HEK293 (cell line): ENCODE results near the gene TLCD3B.
A peak's percentile ranks its signal among the peaks of the same experiment; 100 is the strongest.
"Not testable (repeated sequence)": the region's sequence is repeated elsewhere in the genome, so short reads cannot be mapped to it uniquely, and the experiment has no call there.

ENCODE experiments used
- CTCF ChIA-PET: fragments of 350-600 bp; formaldehyde crosslinking; extraction: SDS; loops from one replicate; lab custom pipeline; 2021; ENCODE audit warnings: antibody characterized with exemption; lab: Yijun Ruan, JAX
- POLR2A ChIA-PET: fragments of 300-600 bp; formaldehyde crosslinking; extraction: SDS; loops from one replicate; lab custom pipeline; 2020; ENCODE audit warnings: antibody characterized with exemption, inconsistent platforms; lab: Yijun Ruan, JAX
- H3K27ac ChIP-seq: fragments of 200-500 bp; sonication (Bioruptor generic); 2 replicates; pipeline ENCODE4 v1.5.1; 2014; ENCODE audit warnings: low read depth, low read length, control low read depth, inconsistent platforms; ENCODE audit errors: extremely low read depth
- H3K36me3 ChIP-seq, 2 experiments: fragments of 200-500 bp in 1 of 2; sonication (Bioruptor generic) in 1 of 2; 1 replicate in 1 of 2; 2 replicates in 1 of 2; pipeline ENCODE4 v1.5.1; 2014 to 2017; ENCODE audit warnings: inconsistent platforms in 2 of 2, low read length in 2 of 2; ENCODE audit not compliant: control insufficient read depth in 2 of 2, insufficient read depth in 1 of 2
- H3K4me1 ChIP-seq: fragments of 200-500 bp; sonication (Bioruptor generic); 2 replicates; pipeline ENCODE4 v1.5.1; 2014; ENCODE audit warnings: mild to moderate bottlenecking, low read length, inconsistent platforms; ENCODE audit not compliant: control insufficient read depth, insufficient read depth
- H3K4me3 ChIP-seq: 2 replicates; pipeline ENCODE4 v1.5.1; 2011; ENCODE audit warnings: low read depth, mild to moderate bottlenecking, control low read depth, low read length, moderate library complexity
- H3K9me3 ChIP-seq: fragments of 200-500 bp; sonication (Bioruptor generic); 2 replicates; pipeline ENCODE4 v1.5.1; 2014; ENCODE audit warnings: low read depth, low read length, inconsistent platforms; ENCODE audit not compliant: control insufficient read depth, insufficient read depth
- BCL6B ChIP-seq: fragments of 450-650 bp; formaldehyde crosslinking; IDR thresholded peaks from 2 replicates; pipeline ENCODE4 v1.5.1; 2017; ENCODE audit warnings: missing biosample characterization, missing genetic modification characterization
- EGR2 ChIP-seq: fragments of 450-650 bp; formaldehyde crosslinking; IDR thresholded peaks from 2 replicates; pipeline ENCODE4 v1.5.1; 2016; ENCODE audit warnings: low read depth, missing biosample characterization, missing genetic modification characterization
- GLI4 ChIP-seq: fragments of 450-650 bp; formaldehyde crosslinking; IDR thresholded peaks from 2 replicates; pipeline ENCODE4 v1.5.1; 2016; ENCODE audit warnings: missing biosample characterization, missing genetic modification characterization
- IKZF3 ChIP-seq: fragments of 450-650 bp; IDR thresholded peaks from 2 replicates; pipeline ENCODE4 v1.5.0; 2018; ENCODE audit warnings: missing biosample characterization, mild to moderate bottlenecking, missing genetic modification characterization, moderate library complexity
- KLF1 ChIP-seq: fragments of 450-650 bp; formaldehyde crosslinking; IDR thresholded peaks from 2 replicates; pipeline ENCODE4 v1.5.1; 2016; ENCODE audit warnings: missing biosample characterization, missing genetic modification characterization
- KLF7 ChIP-seq: fragments of 450-650 bp; formaldehyde crosslinking; IDR thresholded peaks from 2 replicates; pipeline ENCODE4 v1.5.1; 2016; ENCODE audit warnings: missing biosample characterization, missing genetic modification characterization, borderline replicate concordance
- KLF9 ChIP-seq: fragments of 450-650 bp; formaldehyde crosslinking; IDR thresholded peaks from 2 replicates; pipeline ENCODE4 v1.5.1; 2016; ENCODE audit warnings: missing biosample characterization, missing genetic modification characterization, low read depth
- SCRT1 ChIP-seq: fragments of 450-650 bp; formaldehyde crosslinking; IDR thresholded peaks from 2 replicates; pipeline ENCODE4 v1.5.1; 2016; ENCODE audit warnings: missing biosample characterization, missing genetic modification characterization, borderline replicate concordance
- TRIM28 ChIP-seq: IDR thresholded peaks from 2 replicates; pipeline ENCODE4 v1.6.1; 2011; ENCODE audit warnings: low read length, control low read depth, borderline replicate concordance
- ZBTB48 ChIP-seq: fragments of 450-650 bp; formaldehyde crosslinking; IDR thresholded peaks from 2 replicates; pipeline ENCODE4 v1.5.1; 2016; ENCODE audit warnings: missing biosample characterization, missing genetic modification characterization
- ZBTB7A ChIP-seq: fragments of 450-650 bp; formaldehyde crosslinking; IDR thresholded peaks from 2 replicates; pipeline ENCODE4 v1.5.1; 2016; ENCODE audit warnings: low read depth, missing biosample characterization, missing genetic modification characterization
- ZFHX2 ChIP-seq: fragments of 450-650 bp; formaldehyde crosslinking; conservative IDR thresholded peaks from 2 replicates; pipeline ENCODE4 v1.5.1; 2016; ENCODE audit warnings: missing biosample characterization, missing genetic modification characterization
- ZNF133 ChIP-seq: fragments of 450-650 bp; formaldehyde crosslinking; IDR thresholded peaks from 2 replicates; pipeline ENCODE4 v1.5.1; 2016; ENCODE audit warnings: missing biosample characterization, missing genetic modification characterization
- ZNF366 ChIP-seq: fragments of 450-650 bp; formaldehyde crosslinking; conservative IDR thresholded peaks from 2 replicates; pipeline ENCODE4 v1.5.1; 2016; ENCODE audit warnings: missing biosample characterization, missing genetic modification characterization
- TF ChIP-seq, protein P1 (sequence below): fragments of 450-650 bp; formaldehyde crosslinking; IDR thresholded peaks from 2 replicates; pipeline ENCODE4 v1.5.1; 2016; ENCODE audit warnings: missing biosample characterization, missing genetic modification characterization
- TF ChIP-seq, protein P2 (sequence below): fragments of 450-650 bp; formaldehyde crosslinking; IDR thresholded peaks from 2 replicates; pipeline ENCODE4 v1.5.1; 2016; ENCODE audit warnings: missing biosample characterization, missing genetic modification characterization
- TF ChIP-seq, protein P3 (sequence below): fragments of 450-650 bp; formaldehyde crosslinking; IDR thresholded peaks from 2 replicates; pipeline ENCODE4 v1.5.1; 2016; ENCODE audit warnings: missing biosample characterization, missing genetic modification characterization

TLCD3B gene

GRCh38 chr16:30015450-30015849 is 15.6 kb downstream of the TLCD3B start:
- H3K4me3 ChIP-seq, H3K27ac ChIP-seq: not testable (repeated sequence)
- POLR2A ChIA-PET = interaction anchor here (0.9 kb wide), 1 partner anchor 13 kb away, joined by 3 read pairs; no protein-coding TSS in a partner anchor
- peak; percentile 97 for TF ChIP-seq ZNF366 (tag by site-specific recombination)
- TF ChIP-seq, all 188 proteins: peak for 1; not testable (repeated sequence) for 187
- CTCF ChIA-PET = interaction anchor here (1.2 kb wide), 1 partner anchor 167 kb away, joined by 6 read pairs; no protein-coding TSS in a partner anchor
- H3K9me3 ChIP-seq, H3K4me1 ChIP-seq, H3K36me3 ChIP-seq: not testable (repeated sequence)

DNA sequence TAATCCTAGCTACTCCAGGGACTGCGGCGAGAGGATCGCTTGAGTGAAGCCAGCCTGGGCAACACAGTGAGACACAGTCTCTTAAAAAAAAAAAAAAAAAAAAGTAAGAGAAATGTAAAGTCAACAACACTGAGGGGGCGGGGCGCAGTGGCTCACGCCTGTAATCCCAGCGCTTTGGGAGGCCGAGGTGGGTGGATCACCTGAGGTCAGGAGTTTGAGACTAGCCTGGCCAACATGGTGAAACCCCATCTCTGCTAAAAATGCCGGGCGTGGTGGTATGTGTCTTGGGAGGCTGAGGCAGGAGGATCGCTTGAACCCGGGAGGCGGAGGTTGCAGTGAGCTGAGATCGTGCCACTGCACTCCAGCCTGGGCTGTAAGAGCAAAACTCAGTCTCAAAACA is 18.5 kb downstream of the TLCD3B start:
- H3K27ac ChIP-seq = not testable (repeated sequence)
- TF ChIP-seq EGR2 = peak; percentile 49; the same call in 1 of the 2 replicates
- TF ChIP-seq KLF7 (tag by site-specific recombination) = peak; percentile 61; the same call in 1 of the 2 replicates
- peak; percentile 20; the same call in 1 of the 2 replicates for TF ChIP-seq ZFHX2 (tag by site-specific recombination)
- TF ChIP-seq, protein P1, sequence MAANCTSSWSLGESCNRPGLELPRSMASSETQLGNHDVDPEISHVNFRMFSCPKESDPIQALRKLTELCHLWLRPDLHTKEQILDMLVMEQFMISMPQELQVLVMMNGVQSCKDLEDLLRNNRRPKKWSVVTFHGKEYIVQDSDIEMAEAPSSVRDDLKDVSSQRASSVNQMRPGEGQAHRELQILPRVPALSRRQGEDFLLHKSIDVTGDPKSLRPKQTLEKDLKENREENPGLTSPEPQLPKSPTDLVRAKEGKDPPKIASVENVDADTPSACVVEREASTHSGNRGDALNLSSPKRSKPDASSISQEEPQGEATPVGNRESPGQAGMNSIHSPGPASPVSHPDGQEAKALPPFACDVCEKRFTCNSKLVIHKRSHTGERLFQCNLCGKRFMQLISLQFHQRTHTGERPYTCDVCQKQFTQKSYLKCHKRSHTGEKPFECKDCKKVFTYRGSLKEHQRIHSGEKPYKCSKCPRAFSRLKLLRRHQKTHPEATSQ (tag by site-specific recombination) = 0 out of 2 replicates have a peak, but pooled peaks have one; percentile 32
- TF ChIP-seq KLF9 = 0 out of 2 replicates have a peak, but pooled peaks have one; percentile 24
- TF ChIP-seq KLF1 (tag by site-specific recombination) = peak; percentile 75
- TF ChIP-seq ZBTB7A (tag by site-specific recombination) = peak; percentile 29; the same call in 1 of the 2 replicates
- TF ChIP-seq, all 188 proteins: peak for 7; not testable (repeated sequence) for 181
- not testable (repeated sequence) for H3K9me3 ChIP-seq, H3K4me1 ChIP-seq, H3K4me3 ChIP-seq, H3K36me3 ChIP-seq
- ChIA-PET POLR2A (interaction anchor here (0.6 to 1.0 kb wide), 2 partner anchors 39 to 222 kb away, joined by 3 to 5 read pairs; no protein-coding TSS in a partner anchor), CTCF (interaction anchor here (0.7 kb wide), 1 partner anchor 8 kb away, joined by 5 read pairs; no protein-coding TSS in a partner anchor)

DNA sequence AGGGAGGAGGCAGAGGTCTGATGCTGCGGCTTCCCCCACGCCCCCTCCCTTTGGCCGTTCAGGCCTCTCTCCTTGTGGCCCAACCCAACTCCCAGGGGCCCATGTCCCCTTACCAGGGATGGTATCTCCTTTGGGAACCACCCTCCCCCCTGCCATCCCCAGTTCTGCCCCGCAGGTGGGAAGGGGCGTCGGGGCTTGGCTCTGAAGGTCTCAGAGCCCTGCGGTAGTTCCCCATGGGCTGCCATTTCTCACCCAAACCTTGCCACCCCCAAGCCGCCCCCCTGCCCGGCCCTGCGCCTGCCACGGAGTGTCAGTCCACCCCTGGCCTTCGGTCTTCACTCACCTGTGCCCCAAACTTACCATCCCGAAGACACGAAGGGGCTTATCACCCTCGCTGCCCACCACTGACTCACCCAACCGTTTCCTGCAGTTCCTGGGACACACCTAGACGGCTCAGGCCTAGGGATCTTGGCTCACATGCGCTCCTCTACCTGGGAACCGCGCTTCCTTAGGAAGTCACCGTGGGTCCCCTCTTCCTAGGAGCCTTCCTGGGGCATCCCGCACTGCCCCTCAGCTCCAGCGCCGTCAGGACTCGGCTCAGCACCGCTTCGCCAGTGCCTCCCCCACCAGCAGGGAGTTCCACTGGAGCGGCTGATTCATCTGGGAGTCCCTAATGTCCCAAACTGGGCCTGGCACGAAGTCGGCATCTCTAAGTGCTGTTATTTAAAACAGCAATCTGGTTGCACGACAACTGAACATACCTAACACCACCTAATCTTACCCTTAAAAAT is 19.2 kb downstream of the TLCD3B start:
- Histone ChIP-seq H3K4me1 (no peaks in the 10 kb centered on the region), H3K27ac (no peak overlapping the region), H3K9me3 (no peaks in the 10 kb centered on the region), H3K4me3 (no peak overlapping the region), H3K36me3 (no peaks in the 10 kb centered on the region)
- TF ChIP-seq BCL6B (tag by site-specific recombination) (no peak), IKZF3 (tag by site-specific recombination) (0 out of 2 replicates have a peak, but pooled peaks have one; percentile 17), TRIM28 (no peak), KLF1 (tag by site-specific recombination) (0 out of 2 replicates have a peak, but pooled peaks have one; percentile 8), ZBTB48 (tag by site-specific recombination) (0 out of 2 replicates have a peak, but pooled peaks have one; percentile 11), GLI4 (tag by site-specific recombination) (no peak), ZNF133 (tag by site-specific recombination) (no peak), SCRT1 (tag by site-specific recombination) (0 out of 2 replicates have a peak, but pooled peaks have one; percentile 37)
- TF ChIP-seq, protein P2, sequence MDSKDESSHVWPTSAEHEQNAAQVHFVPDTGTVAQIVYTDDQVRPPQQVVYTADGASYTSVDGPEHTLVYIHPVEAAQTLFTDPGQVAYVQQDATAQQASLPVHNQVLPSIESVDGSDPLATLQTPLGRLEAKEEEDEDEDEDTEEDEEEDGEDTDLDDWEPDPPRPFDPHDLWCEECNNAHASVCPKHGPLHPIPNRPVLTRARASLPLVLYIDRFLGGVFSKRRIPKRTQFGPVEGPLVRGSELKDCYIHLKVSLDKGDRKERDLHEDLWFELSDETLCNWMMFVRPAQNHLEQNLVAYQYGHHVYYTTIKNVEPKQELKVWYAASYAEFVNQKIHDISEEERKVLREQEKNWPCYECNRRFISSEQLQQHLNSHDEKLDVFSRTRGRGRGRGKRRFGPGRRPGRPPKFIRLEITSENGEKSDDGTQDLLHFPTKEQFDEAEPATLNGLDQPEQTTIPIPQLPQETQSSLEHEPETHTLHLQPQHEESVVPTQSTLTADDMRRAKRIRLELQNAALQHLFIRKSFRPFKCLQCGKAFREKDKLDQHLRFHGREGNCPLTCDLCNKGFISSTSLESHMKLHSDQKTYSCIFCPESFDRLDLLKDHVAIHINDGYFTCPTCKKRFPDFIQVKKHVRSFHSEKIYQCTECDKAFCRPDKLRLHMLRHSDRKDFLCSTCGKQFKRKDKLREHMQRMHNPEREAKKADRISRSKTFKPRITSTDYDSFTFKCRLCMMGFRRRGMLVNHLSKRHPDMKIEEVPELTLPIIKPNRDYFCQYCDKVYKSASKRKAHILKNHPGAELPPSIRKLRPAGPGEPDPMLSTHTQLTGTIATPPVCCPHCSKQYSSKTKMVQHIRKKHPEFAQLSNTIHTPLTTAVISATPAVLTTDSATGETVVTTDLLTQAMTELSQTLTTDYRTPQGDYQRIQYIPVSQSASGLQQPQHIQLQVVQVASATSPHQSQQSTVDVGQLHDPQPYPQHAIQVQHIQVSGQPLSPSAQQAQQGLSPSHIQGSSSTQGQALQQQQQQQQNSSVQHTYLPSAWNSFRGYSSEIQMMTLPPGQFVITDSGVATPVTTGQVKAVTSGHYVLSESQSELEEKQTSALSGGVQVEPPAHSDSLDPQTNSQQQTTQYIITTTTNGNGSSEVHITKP (tag by site-specific recombination) = peak; percentile 99
- TF ChIP-seq, protein P3, sequence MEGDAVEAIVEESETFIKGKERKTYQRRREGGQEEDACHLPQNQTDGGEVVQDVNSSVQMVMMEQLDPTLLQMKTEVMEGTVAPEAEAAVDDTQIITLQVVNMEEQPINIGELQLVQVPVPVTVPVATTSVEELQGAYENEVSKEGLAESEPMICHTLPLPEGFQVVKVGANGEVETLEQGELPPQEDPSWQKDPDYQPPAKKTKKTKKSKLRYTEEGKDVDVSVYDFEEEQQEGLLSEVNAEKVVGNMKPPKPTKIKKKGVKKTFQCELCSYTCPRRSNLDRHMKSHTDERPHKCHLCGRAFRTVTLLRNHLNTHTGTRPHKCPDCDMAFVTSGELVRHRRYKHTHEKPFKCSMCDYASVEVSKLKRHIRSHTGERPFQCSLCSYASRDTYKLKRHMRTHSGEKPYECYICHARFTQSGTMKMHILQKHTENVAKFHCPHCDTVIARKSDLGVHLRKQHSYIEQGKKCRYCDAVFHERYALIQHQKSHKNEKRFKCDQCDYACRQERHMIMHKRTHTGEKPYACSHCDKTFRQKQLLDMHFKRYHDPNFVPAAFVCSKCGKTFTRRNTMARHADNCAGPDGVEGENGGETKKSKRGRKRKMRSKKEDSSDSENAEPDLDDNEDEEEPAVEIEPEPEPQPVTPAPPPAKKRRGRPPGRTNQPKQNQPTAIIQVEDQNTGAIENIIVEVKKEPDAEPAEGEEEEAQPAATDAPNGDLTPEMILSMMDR = no peak
- CTCF ChIA-PET = interaction anchor here (1.2 kb wide), 1 partner anchor 10 kb away, joined by 4 read pairs; no protein-coding TSS in a partner anchor
- POLR2A ChIA-PET = interaction anchor here (0.6 to 0.7 kb wide), 3 partner anchors 20 to 767 kb away, joined by 3 read pairs; no protein-coding TSS in a partner anchor
